DND-41 (cell line): ENCODE data around the gene SCLT1.

Experiments used
- ATAC-seq: fragments of 200-7000 bp; cut with Tn5 transposase; 3 replicates; pipeline ENCODE4 v1.9.1; 2021; ENCODE audit warnings: low read depth; ENCODE audit not compliant: insufficient read depth
- DNase-seq: peaks from one replicate; pipeline ENCODE4 v3.0.0-alpha.2; 2020
- H2AFZ ChIP-seq: 2 replicates; pipeline ENCODE4 v1.6.0; 2012; ENCODE audit warnings: low read depth, low read length
- H3K27ac ChIP-seq: 2 replicates; pipeline ENCODE4 v1.5.1; 2012; ENCODE audit warnings: low read length, inconsistent platforms
- H3K27me3 ChIP-seq: fragments of 200-600 bp; sonication (generic); 2 replicates; pipeline ENCODE4 v1.6.0; 2012; ENCODE audit warnings: low read length, mild to moderate bottlenecking, inconsistent platforms; ENCODE audit not compliant: insufficient read depth, poor library complexity
- H3K36me3 ChIP-seq: 2 replicates; pipeline ENCODE4 v1.5.1; 2012; ENCODE audit warnings: low read length, inconsistent platforms; ENCODE audit not compliant: insufficient read depth
- H3K4me1 ChIP-seq: 2 replicates; pipeline ENCODE4 v1.5.1; 2012; ENCODE audit warnings: mild to moderate bottlenecking, low read length; ENCODE audit not compliant: insufficient read depth
- H3K4me2 ChIP-seq: 2 replicates; pipeline ENCODE4 v1.6.0; 2012; ENCODE audit warnings: mild to moderate bottlenecking, moderate library complexity, low read length, inconsistent platforms; ENCODE audit not compliant: insufficient read depth
- H3K4me3 ChIP-seq, 2 experiments: fragments of 200-600 bp in 1 of 2; shearing (Covaris generic) in 1 of 2; 2 replicates each; pipeline ENCODE4 v1.5.1; 2012 to 2016; ENCODE audit warnings: inconsistent platforms in 2 of 2, low read length in 2 of 2, mild to moderate bottlenecking in 2 of 2, low read depth in 1 of 2, moderate library complexity in 1 of 2
- H3K79me2 ChIP-seq: 2 replicates; pipeline ENCODE4 v1.6.0; 2012; ENCODE audit warnings: low read length, inconsistent platforms; ENCODE audit not compliant: insufficient read depth
- H3K9ac ChIP-seq: 2 replicates; pipeline ENCODE4 v1.6.0; 2012; ENCODE audit warnings: low read depth, mild to moderate bottlenecking, inconsistent platforms, low read length, moderate library complexity
- H3K9me3 ChIP-seq: 2 replicates; pipeline ENCODE4 v1.5.1; 2012; ENCODE audit warnings: low read length, moderate library complexity, mild to moderate bottlenecking, inconsistent platforms; ENCODE audit not compliant: insufficient read depth, severe bottlenecking
- H4K20me1 ChIP-seq: 2 replicates; pipeline ENCODE4 v1.6.0; 2012; ENCODE audit warnings: low read length; ENCODE audit not compliant: insufficient read depth
- CTCF ChIP-seq: IDR thresholded peaks from 2 replicates; pipeline ENCODE4 v1.5.1; 2012; ENCODE audit warnings: borderline replicate concordance, low read length, moderate library complexity, mild to moderate bottlenecking; ENCODE audit not compliant: poor library complexity, severe bottlenecking; ENCODE audit errors: extremely low read depth
- EZH2 ChIP-seq: IDR thresholded peaks from 3 replicates; pipeline ENCODE4 v1.6.1; 2012; ENCODE audit warnings: borderline replicate concordance, low read depth, mild to moderate bottlenecking, moderate library complexity, low read length, inconsistent platforms; ENCODE audit not compliant: severe bottlenecking

SCLT1 gene

GRCh38 chr4:128866691-128867090, 226.6 kb downstream of the SCLT1 start:
- H3K79me2 ChIP-seq, result no peaks in the 10 kb centered on the region; the same call in 1 of the 2 replicates
- DNase-seq (no peak), ATAC-seq (no peak)

GRCh38 chr4:128866269-128866668, 227.1 kb downstream of the SCLT1 start:
- Histone ChIP-seq H3K27ac (no peak overlapping the region), H3K4me2 (no peak overlapping the region), H3K4me1 (no peaks in the 10 kb centered on the region), H3K79me2 (no peaks in the 10 kb centered on the region; the same call in 1 of the 2 replicates), H3K9me3 (no peaks in the 10 kb centered on the region), H3K27me3 (no peaks in the 10 kb centered on the region), H2AFZ (no peak overlapping the region), H3K36me3 (peaks cover 100% of the 10 kb centered on the region), H3K4me3 (no peak overlapping the region), H3K9ac (no peak overlapping the region), H4K20me1 (peaks cover 15% of the 10 kb centered on the region)
- ATAC-seq, result no peak
- no peak for DNase-seq
- TF ChIP-seq EZH2, result no peak

More at GRCh38 chr4:128866691-128867090, 226.6 kb downstream of the SCLT1 start:
- no peaks in the 10 kb centered on the region for H3K4me1 ChIP-seq
- no peak overlapping the region for H3K27ac ChIP-seq
- no peak overlapping the region for H3K4me2 ChIP-seq
- no peak overlapping the region for H2AFZ ChIP-seq
- no peaks in the 10 kb centered on the region for H3K27me3 ChIP-seq
- H3K36me3 ChIP-seq, result peaks cover 100% of the 10 kb centered on the region
- H4K20me1 ChIP-seq, result peaks cover 12% of the 10 kb centered on the region
- H3K9me3 ChIP-seq, result no peaks in the 10 kb centered on the region
- no peak overlapping the region for H3K9ac ChIP-seq
- TF ChIP-seq CTCF, result no peak
- TF ChIP-seq EZH2, result no peak
- H3K4me3 ChIP-seq, result no peak overlapping the region

- Histone ChIP-seq H3K4me1 (no peaks in the 10 kb centered on the region), H3K4me3 (no peak overlapping the region), H3K36me3 (peaks cover 100% of the 10 kb centered on the region)
These were observed 228.2 kb downstream of the SCLT1 start for GRCh38 chr4:128865132-128865531.

More at GRCh38 chr4:128865132-128865531, 228.2 kb downstream of the SCLT1 start:
- TF ChIP-seq EZH2 (no peak), CTCF (no peak)
- Histone ChIP-seq H3K27ac (no peak overlapping the region), H2AFZ (no peak overlapping the region), H3K27me3 (no peaks in the 10 kb centered on the region), H3K79me2 (no peaks in the 10 kb centered on the region; the same call in 1 of the 2 replicates), H3K4me2 (no peak overlapping the region), H3K9ac (no peak overlapping the region), H3K9me3 (no peaks in the 10 kb centered on the region), H4K20me1 (peaks cover 25% of the 10 kb centered on the region)
- ATAC-seq (no peak), DNase-seq (no peak)
